COR-L47 (cell line): ENCODE measurements around the gene CCDC182.

Experiments
- DNase-seq: peaks from one replicate; lab custom pipeline; 2025; lab: John Stamatoyannopoulos, UW

CCDC182 gene

GRCh38 chr17:57745242-57745641 lies at the start of gene CCDC182:
Gene CCDC182, minus strand, starts transcription at chr17:57745299. Its CDS starts 27 bp downstream, at chr17:57745272.
- DNase-seq, result no peak

- DNase-seq, result no peak
Measured at GRCh38 chr17:57794841-57795240, 49.7 kb upstream of the CCDC182 start.

GRCh38 chr17:57788725-57789124 lies 43.6 kb upstream of the CCDC182 start:
- no peak for DNase-seq

- no peak for DNase-seq
Measured at GRCh38 chr17:57785022-57785421, 39.9 kb upstream of the CCDC182 start.

GRCh38 chr17:57784226-57784895 lies 39.3 kb upstream of the CCDC182 start:
- no peak for DNase-seq

- DNase-seq, result peak; percentile 83
Measured at GRCh38 chr17:57783338-57783742, 38.2 kb upstream of the CCDC182 start.

- no peak for DNase-seq
Measured at GRCh38 chr17:57782647-57783337, 37.7 kb upstream of the CCDC182 start.

GRCh38 chr17:57782062-57782490 lies 37.0 kb upstream of the CCDC182 start:
- DNase-seq, result peak; percentile 43

GRCh38 chr17:57781386-57782061 lies 36.4 kb upstream of the CCDC182 start:
- no peak for DNase-seq

GRCh38 chr17:57779706-57780105 lies 34.6 kb upstream of the CCDC182 start:
- DNase-seq, result no peak

- no peak for DNase-seq
Measured at GRCh38 chr17:57778306-57778705, 33.2 kb upstream of the CCDC182 start.

- no peak for DNase-seq
Measured at GRCh38 chr17:57776366-57776765, 31.3 kb upstream of the CCDC182 start.

GRCh38 chr17:57774872-57775271 lies 29.8 kb upstream of the CCDC182 start:
- DNase-seq, result no peak

- DNase-seq, result no peak
Measured at GRCh38 chr17:57773557-57773956, 28.5 kb upstream of the CCDC182 start.

- no peak for DNase-seq
Measured at GRCh38 chr17:57772774-57773173, 27.7 kb upstream of the CCDC182 start.

- DNase-seq, result no peak
Measured at GRCh38 chr17:57767561-57767960, 22.5 kb upstream of the CCDC182 start.

GRCh38 chr17:57766318-57766943 lies 21.3 kb upstream of the CCDC182 start:
- DNase-seq, result peak; percentile 27

GRCh38 chr17:57762452-57763395 lies 17.6 kb upstream of the CCDC182 start:
- DNase-seq, result no peak

GRCh38 chr17:57761887-57762286 lies 16.8 kb upstream of the CCDC182 start:
- DNase-seq, result no peak

GRCh38 chr17:57760046-57760445 lies 14.9 kb upstream of the CCDC182 start:
- no peak for DNase-seq

- DNase-seq, result no peak
Measured at GRCh38 chr17:57758654-57759053, 13.6 kb upstream of the CCDC182 start.
